ENCODE measurements around the gene SHC3. TPM values are rescaled to one million over a fixed set of nuclear protein-coding genes. Genes with fewer than 3 reads are reported as not detected.

SHC3 gene
- total and polyA plus RNA-seq, 2 of the 4 experiments (the other 2 are of a cell fraction): 4.5 to 13.3 TPM

- Histone ChIP-seq H3K36me3 (ENCODE audit: control insufficient read depth, insufficient read depth, low read length) (peaks cover 14% of the 10 kb centered on the region), H4K5ac (ENCODE audit: low read depth, low read length) (no peak overlapping the region), H2BK5ac (ENCODE audit: low read depth, low read length, poor library complexity, severe bottlenecking) (no peak overlapping the region), H2BK15ac (ENCODE audit: low read depth, low read length) (no peak overlapping the region), H3K9me3 (ENCODE audit: control insufficient read depth, insufficient read depth, low read length) (peaks cover 7% of the 10 kb centered on the region), H4K20me1 (ENCODE audit: insufficient read depth, low read length) (no peaks in the 10 kb centered on the region), H4K91ac (ENCODE audit: insufficient read depth, low read depth, low read length) (no peak overlapping the region), H2AK9ac (replicated peaks; ENCODE audit: low read depth, low read length, poor library complexity) (no peak overlapping the region), H3K4me3 (ENCODE audit: insufficient read depth, low read depth, low read length) (no peak overlapping the region), H2AFZ (replicated peaks; ENCODE audit: low read length, poor library complexity) (no peak overlapping the region), H3K4me2 (ENCODE audit: low read depth, low read length) (no peak overlapping the region), H3K27ac (ENCODE audit: insufficient read depth, low read length) (no peak overlapping the region), H3K27me3 (ENCODE audit: control insufficient read depth, insufficient read depth, low read length) (no peaks in the 10 kb centered on the region), H2AK5ac (ENCODE audit: low read depth, low read length) (no peak overlapping the region), H2BK120ac (ENCODE audit: low read depth, low read length) (no peak overlapping the region), H3K14ac (replicated peaks; ENCODE audit: low read depth, low read length) (no peak overlapping the region), H3K4ac (ENCODE audit: low read depth, low read length) (no peak overlapping the region), H3K4me1 (ENCODE audit: control insufficient read depth, insufficient read depth, low read length) (peaks cover 5% of the 10 kb centered on the region; the same call in 1 of the 2 replicates), H3K79me1 (ENCODE audit: low read depth in 1 of 2, low read length in 2 of 2) (peaks cover 6 to 21% of the 10 kb centered on the region in 2 experiments), H3K56ac (ENCODE audit: extremely low read depth, insufficient read depth, low read length) (no peak overlapping the region), H3K9me1 (ENCODE audit: insufficient read depth, low read length) (peaks cover 11% of the 10 kb centered on the region; the same call in 1 of the 2 replicates), H2BK20ac (ENCODE audit: low read depth, low read length) (no peak overlapping the region), H3K18ac (ENCODE audit: low read depth, low read length) (no peak overlapping the region), H3K9ac (ENCODE audit: low read depth, low read length) (no peak overlapping the region), H4K8ac (ENCODE audit: low read depth in 2 of 2, low read length in 2 of 2) (no peak overlapping the region), H3K23ac (ENCODE audit: low read depth, low read length) (no peak overlapping the region)
- ChIA-PET CTCF (no interaction called here), POLR2A (ENCODE audit: unreplicated experiment) (no interaction called here)
- TF ChIP-seq RCOR1 (IDR thresholded peaks at IDR 0.05; ENCODE audit: insufficient replicate concordance, low read length) (no peak), MAZ (IDR thresholded peaks at IDR 0.05; ENCODE audit: borderline replicate concordance, low read depth, low read length) (no peak)
- intact Hi-C loops (cut with micrococcal nuclease) (no loop called here), dilution Hi-C loops (cut with HindIII; ENCODE audit: low sequenced_read_pairs, unreplicated experiment) (no loop called here), in situ Hi-C loops (cut with MboI; ENCODE audit: low sequenced_read_pairs) (no loop called here)
- no CpG with 5 or more reads among the region's 3 CpGs for WGBS, 2 experiments (ENCODE audit: extremely low coverage in 2 of 2, insufficient read length in 1 of 2)
- no peak for ATAC-seq (ENCODE audit: low read depth)
- BruUV-seq (replicated peaks): no TSS peak
- no peak for DNase-seq
Measured at GRCh38 chr9:89107406-89107805, 71.2 kb downstream of the SHC3 start.
